Gastrocnemius medialis (tissue), 4 donors: ENCODE results near the gene PRPF19. TPM values are rescaled to one million over a fixed set of nuclear protein-coding genes. Genes with fewer than 3 reads are reported as not detected.

Source experiments
- ATAC-seq, 2 donors: fragments of 150-250 bp; one replicate each; pipeline ENCODE4 v1.9.1; 2016
- DNase-seq, 2 donors: peaks; one replicate each; pipeline ENCODE4 v3.0.0-alpha.2; 2019
- H3K27ac ChIP-seq, 4 donors: fragments of 200-600 bp; sonication (generic); 1 replicate in 1 of 4; 2 replicates in 3 of 4; pipeline ENCODE4 v1.5.1; 2016 to 2018; ENCODE audit warnings: mild to moderate bottlenecking in 2 of 4, moderate library complexity in 1 of 4
- H3K27me3 ChIP-seq, 3 donors: fragments of 200-600 bp; sonication (generic) in 2 of 3; 1 replicate in 1 of 3; 2 replicates in 2 of 3; pipeline versions ENCODE4 v1.5.1 to v1.6.0; 2016 to 2019; ENCODE audit warnings: mild to moderate bottlenecking in 1 of 3, moderate library complexity in 1 of 3
- H3K36me3 ChIP-seq, 2 donors: fragments of 200-600 bp; sonication (generic) in 1 of 2; one replicate each; pipeline ENCODE4 v1.5.1; 2017 to 2018
- H3K4me1 ChIP-seq, 2 donors: fragments of 200-600 bp; sonication (generic) in 1 of 2; one replicate each; pipeline ENCODE4 v1.5.1; 2016 to 2017; ENCODE audit warnings: mild to moderate bottlenecking in 2 of 2
- H3K4me3 ChIP-seq, 4 donors: fragments of 200-600 bp; sonication (generic) in 3 of 4; 1 replicate in 1 of 4; 2 replicates in 3 of 4; pipeline ENCODE4 v1.5.1; 2016 to 2019; ENCODE audit warnings: mild to moderate bottlenecking in 2 of 4
- H3K9me3 ChIP-seq, 3 donors: fragments of 200-600 bp; sonication (generic) in 2 of 3; 1 replicate in 1 of 3; 2 replicates in 2 of 3; pipeline ENCODE4 v1.5.1; 2016 to 2019
- POLR2A ChIP-seq, 2 donors: fragments of 450-650 bp; IDR thresholded peaks; one replicate each; pipeline ENCODE4 v1.6.1; 2017; ENCODE audit warnings: antibody characterized with exemption in 2 of 2, mild to moderate bottlenecking in 2 of 2, moderate library complexity in 2 of 2
- in situ Hi-C, 4 donors: fragments of 200-750 bp; cut with MboI; loops; one replicate each; pipeline versions ENCODE4 v1.15.0 to v1.8.0; 2017; ENCODE audit warnings: low sequenced_read_pairs in 4 of 4
- intact Hi-C: fragments of 100-400 bp; cut with DNase I; formaldehyde crosslinking; loops from one replicate; pipeline ENCODE4 v1.15.1; 2023; ENCODE audit warnings: low total_unique reads
- total RNA-seq, 4 donors: library from RNA; depleted of rRNA; stranded (reverse); fragments of >200 nt; gene quantifications; one replicate each; pipeline versions ENCODE4 v1.1.0 to v1.2.3, GENCODE V29; 2016
- TF ChIP-seq, protein P1 (sequence below), 5 experiments: fragments of 450-650 bp in 3 of 5; fragments of 200-600 bp in 2 of 5; sonication (generic) in 2 of 5; IDR thresholded peaks in 4 of 5; conservative IDR thresholded peaks in 1 of 5; 1 replicate in 4 of 5; 2 replicates in 1 of 5; pipeline ENCODE4 v1.5.1; 2016 to 2019; ENCODE audit warnings: antibody characterized with exemption in 5 of 5, mild to moderate bottlenecking in 3 of 5, moderate library complexity in 3 of 5

The PRPF19 gene
- total RNA-seq, 4 donors from 2014 or later: 55.5 to 75.6 (median 71.9) TPM

DNA sequence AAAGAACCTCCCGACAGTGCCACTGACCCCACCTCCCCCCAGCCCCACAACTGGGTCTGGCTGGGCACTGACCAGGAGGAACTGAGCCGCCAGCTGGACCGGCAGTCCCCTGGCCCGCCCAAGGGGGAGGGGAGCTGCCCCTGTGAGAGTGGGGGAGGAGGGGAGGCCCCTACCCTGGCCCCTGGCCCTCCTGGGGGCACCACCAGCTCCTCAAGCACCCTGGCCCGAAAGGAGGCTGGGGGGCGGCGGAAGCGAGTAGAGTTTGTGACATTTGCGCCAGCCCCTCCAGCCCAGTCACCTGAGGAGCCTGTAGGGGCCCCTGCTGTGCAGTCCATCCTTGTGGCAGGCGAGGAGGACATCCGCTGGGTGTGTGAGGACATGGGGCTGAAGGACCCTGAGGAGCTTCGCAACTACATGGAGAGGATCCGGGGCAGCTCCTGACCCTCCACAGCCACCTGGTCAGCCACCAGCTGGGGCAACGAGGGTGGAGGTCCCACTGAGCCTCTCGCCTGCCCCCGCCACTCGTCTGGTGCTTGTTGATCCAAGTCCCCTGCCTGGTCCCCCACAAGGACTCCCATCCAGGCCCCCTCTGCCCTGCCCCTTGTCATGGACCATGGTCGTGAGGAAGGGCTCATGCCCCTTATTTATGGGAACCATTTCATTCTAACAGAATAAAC is 30.2 kb upstream of the PRPF19 start:
- Histone ChIP-seq H3K36me3 (peaks cover 0 to 6% of the 10 kb centered on the region in 2 donors), H3K27ac (peak overlapping the region; percentile 54 to 75 (median 66)), H3K9me3 (no peaks in the 10 kb centered on the region), H3K27me3 (no peaks in the 10 kb centered on the region), H3K4me1 (peaks cover 0 to 3% of the 10 kb centered on the region in 2 donors), H3K4me3 (no peak overlapping the region)
- in situ Hi-C loops: no loop called here
- ATAC-seq: no peak
- no peak for TF ChIP-seq POLR2A (IDR thresholded peaks at IDR 0.05)
- TF ChIP-seq, protein P1, sequence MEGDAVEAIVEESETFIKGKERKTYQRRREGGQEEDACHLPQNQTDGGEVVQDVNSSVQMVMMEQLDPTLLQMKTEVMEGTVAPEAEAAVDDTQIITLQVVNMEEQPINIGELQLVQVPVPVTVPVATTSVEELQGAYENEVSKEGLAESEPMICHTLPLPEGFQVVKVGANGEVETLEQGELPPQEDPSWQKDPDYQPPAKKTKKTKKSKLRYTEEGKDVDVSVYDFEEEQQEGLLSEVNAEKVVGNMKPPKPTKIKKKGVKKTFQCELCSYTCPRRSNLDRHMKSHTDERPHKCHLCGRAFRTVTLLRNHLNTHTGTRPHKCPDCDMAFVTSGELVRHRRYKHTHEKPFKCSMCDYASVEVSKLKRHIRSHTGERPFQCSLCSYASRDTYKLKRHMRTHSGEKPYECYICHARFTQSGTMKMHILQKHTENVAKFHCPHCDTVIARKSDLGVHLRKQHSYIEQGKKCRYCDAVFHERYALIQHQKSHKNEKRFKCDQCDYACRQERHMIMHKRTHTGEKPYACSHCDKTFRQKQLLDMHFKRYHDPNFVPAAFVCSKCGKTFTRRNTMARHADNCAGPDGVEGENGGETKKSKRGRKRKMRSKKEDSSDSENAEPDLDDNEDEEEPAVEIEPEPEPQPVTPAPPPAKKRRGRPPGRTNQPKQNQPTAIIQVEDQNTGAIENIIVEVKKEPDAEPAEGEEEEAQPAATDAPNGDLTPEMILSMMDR (IDR thresholded peaks at IDR 0.05 in 4 of 5, conservative IDR thresholded peaks at IDR 0.05 in 1 of 5): no peak
- no peak for DNase-seq
- intact Hi-C loops: no loop called here

DNA sequence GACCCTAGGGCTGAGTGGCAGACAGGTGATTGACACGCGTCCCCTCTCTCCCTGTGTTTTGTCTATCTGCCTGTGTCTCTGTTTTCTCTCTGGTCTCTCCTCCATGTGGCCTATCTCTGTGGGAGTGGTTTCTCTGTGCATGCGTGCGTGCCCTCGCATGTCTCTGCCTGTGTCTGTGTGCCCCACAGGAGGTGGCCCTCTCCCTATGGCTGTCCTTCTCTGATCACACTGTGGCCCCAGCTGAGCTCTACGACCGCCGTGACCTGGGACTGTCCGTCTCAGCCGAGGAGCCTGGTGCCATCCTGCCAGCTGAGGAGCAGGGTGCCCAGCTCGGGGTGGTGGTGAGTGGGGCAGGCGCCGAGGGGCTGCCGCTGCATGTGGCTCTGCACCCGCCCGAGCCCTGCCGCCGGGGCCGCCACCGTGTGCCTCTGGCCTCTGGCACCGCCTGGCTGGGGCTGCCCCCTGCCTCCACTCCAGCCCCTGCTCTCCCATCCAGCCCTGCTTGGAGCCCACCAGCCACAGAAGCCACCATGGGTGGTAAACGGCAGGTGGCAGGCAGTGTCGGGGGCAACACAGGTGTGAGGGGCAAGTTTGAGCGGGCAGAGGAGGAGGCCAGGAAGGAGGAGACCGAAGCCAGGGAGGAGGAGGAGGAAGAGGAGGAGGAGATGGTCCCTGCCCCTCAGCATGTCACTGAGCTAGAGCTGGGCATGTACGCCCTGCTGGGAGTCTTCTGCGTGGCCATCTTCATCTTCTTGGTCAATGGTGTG is 29.5 kb upstream of the PRPF19 start:
- Histone ChIP-seq H3K27ac (peak overlapping the region in 3 of 4 donors; percentile 62 to 75 (median 71)), H3K4me1 (peaks cover 0 to 3% of the 10 kb centered on the region in 2 donors), H3K36me3 (peaks cover 0 to 6% of the 10 kb centered on the region in 2 donors), H3K27me3 (no peaks in the 10 kb centered on the region), H3K4me3 (no peak overlapping the region), H3K9me3 (no peaks in the 10 kb centered on the region)
- ATAC-seq (no peak), DNase-seq (no peak)
- in situ Hi-C loops: no loop called here
- intact Hi-C loops: no loop called here
- no peak for TF ChIP-seq POLR2A (IDR thresholded peaks at IDR 0.05)
- TF ChIP-seq, protein P1 (IDR thresholded peaks at IDR 0.05 in 4 of 5, conservative IDR thresholded peaks at IDR 0.05 in 1 of 5): no peak

DNA sequence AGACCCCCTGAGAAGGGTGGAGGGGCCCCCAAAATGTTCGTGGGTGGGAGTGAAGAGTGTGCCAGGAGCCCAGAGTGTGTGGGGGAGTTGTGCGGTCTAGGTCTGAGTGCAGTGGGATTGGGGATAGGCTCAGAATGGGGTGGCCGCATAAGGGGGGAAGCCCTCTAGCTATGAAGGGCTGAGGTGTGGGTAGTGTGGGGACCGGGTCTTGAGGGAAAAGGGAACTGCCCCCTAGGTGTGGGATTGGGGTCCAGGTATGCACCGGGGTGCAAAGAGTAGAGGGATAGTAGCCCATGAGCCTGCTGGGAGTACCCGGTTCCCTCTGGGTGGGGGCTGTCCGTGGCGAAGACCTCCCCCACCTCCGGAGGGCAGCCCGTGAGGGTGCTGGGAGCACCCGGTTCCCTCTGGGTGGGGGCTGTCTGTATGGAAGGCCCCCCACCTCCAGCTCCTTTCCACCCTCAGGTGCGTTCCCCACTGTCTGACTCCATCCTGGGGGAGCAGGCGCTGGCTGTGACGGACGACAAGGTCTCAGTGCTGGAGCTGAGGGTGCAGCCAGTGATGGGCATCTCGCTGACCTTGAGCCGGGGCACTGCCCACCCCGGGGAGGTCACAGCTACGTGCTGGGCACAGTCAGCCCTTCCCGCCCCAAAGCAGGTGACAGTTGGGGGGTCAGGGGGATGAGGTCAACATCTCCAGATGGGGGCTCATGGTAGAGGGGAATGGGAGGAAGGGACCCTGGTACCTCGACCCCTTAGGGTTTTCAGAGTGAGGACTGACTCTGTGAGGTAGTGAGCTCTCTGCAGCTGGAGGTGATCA is 28.6 kb upstream of the PRPF19 start:
- intact Hi-C loops: no loop called here
- Histone ChIP-seq H3K27me3 (no peaks in the 10 kb centered on the region), H3K4me1 (peaks cover 0 to 3% of the 10 kb centered on the region in 2 donors), H3K4me3 (no peak overlapping the region), H3K9me3 (no peaks in the 10 kb centered on the region), H3K27ac (no peak overlapping the region), H3K36me3 (peaks cover 0 to 6% of the 10 kb centered on the region in 2 donors)
- no peak for DNase-seq
- in situ Hi-C loops: no loop called here
- TF ChIP-seq POLR2A (IDR thresholded peaks at IDR 0.05): no peak
- TF ChIP-seq, protein P1 (IDR thresholded peaks at IDR 0.05 in 4 of 5, conservative IDR thresholded peaks at IDR 0.05 in 1 of 5): no peak
- no peak for ATAC-seq

DNA sequence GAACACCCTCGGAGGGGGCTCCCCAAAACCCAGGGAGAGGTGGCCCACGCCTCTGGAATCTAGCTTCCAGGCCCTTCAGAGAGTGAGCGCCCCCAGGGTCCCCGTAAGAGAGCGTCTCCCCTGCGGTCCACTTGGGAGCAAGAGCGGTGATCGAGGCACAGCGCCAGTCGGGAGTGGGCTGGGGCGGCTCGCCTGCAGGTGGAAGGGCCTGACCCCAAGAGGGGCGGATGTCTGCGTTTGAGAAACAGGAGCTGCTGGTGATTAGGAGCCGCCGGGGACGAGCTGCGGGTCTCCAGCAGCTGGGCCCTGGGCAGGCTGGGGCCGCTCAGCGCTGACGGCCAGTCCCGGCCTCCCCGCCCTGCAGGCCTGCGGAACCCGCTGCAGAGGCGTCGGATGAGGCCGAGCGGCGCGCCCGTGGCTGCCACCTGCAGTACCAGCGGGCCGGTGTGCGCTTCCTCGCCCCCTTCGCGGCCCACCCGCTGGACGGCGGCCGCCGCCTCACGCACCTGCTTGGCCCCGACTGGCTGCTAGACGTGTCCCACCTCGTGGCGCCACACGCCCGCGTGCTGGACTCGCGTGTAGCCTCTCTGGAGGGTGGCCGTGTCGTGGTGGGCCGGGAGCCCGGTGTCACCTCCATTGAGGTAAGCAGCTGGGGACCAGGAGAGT is 27.9 kb upstream of the PRPF19 start:
- no peak for DNase-seq
- intact Hi-C loops: no loop called here
- H3K36me3 ChIP-seq: peaks cover 0 to 3% of the 10 kb centered on the region in 2 donors
- no peak for ATAC-seq
- no peaks in the 10 kb centered on the region for H3K27me3 ChIP-seq
- H3K9me3 ChIP-seq: no peaks in the 10 kb centered on the region
- peaks cover 0 to 3% of the 10 kb centered on the region in 2 donors for H3K4me1 ChIP-seq
- no peak overlapping the region for H3K27ac ChIP-seq
- H3K4me3 ChIP-seq: no peak overlapping the region
- in situ Hi-C loops: no loop called here
- TF ChIP-seq, protein P1 (IDR thresholded peaks at IDR 0.05 in 4 of 5, conservative IDR thresholded peaks at IDR 0.05 in 1 of 5): no peak
- TF ChIP-seq POLR2A (IDR thresholded peaks at IDR 0.05): no peak
